Choroid plexus epithelial cell (primary cell): ENCODE results near the gene GBF1.
A peak's percentile ranks its signal among the peaks of the same experiment; 100 is the strongest.

Experiments used
- DNase-seq: peaks from one replicate; pipeline ENCODE4 v3.0.0-alpha.2; 2010; ENCODE audit warnings: low read depth
- H3K4me3 ChIP-seq: 2 replicates; pipeline ENCODE4 v1.5.1; 2011; ENCODE audit warnings: low read depth, mild to moderate bottlenecking, control low read depth, low read length, moderate library complexity
- CTCF ChIP-seq: conservative IDR thresholded peaks from 2 replicates; pipeline ENCODE4 v1.5.1; 2011; ENCODE audit warnings: low read depth, mild to moderate bottlenecking, control low read depth, inconsistent platforms, low read length, moderate library complexity

Gene GBF1

DNA sequence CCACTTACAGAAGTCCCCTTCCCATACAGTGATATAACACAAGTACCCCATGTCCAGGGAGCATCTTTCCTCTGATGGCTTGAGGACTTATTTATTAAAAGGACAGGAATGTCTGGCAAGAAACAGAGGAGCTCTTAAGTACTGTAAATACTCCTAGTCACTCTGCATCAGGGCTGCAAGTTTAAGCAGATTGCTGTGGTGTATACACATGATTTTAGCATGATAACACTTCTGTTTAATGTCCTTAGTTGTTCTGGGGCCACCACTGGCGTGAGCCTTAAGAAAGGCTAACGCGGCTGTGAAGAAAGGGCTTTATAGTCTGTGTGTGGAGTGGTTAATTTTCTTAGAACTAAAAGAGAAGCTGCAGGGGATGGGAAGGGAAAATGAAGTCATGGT, 65.7 kb downstream of the GBF1 start:
- TF ChIP-seq CTCF = no peak
- H3K4me3 ChIP-seq = no peak overlapping the region
- no peak for DNase-seq

- H3K4me3 ChIP-seq = no peak overlapping the region
- no peak for TF ChIP-seq CTCF
- peak; percentile 29 for DNase-seq
These were observed 67.4 kb downstream of the GBF1 start for GRCh38 chr10:102312683-102313082.

DNA sequence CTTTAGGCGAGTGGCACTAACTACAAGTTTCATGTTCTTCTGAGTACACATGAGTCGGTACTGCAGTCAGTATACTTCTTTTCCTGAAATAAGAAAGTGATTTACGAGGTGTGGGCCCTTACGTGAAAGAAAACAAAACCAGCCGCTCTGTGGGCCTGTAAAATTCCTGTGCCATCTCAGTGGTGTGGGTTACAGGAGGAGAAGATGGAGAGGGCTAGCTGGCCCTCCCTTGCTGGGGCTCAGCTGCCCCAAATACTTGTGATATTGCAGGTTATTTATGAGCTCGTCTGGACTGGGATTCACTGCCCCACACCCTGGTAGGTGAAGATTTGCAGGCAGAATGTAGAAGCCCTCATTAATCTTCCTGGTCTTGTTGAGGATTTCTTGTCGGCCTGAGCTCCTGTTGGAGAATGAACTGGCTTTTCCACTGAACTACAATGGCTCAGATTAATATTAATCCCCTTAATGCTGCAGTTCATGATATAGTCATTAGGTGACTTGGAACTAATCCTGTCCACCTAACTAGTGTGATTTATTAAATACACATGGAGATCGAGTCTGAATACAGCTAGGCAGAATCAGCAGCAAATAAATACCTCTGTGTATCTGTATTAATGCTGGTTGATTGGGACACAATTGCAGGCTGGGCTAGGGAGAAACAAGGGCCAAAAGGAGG, 68.0 kb downstream of the GBF1 start:
- TF ChIP-seq CTCF = no peak
- DNase-seq = no peak

GRCh38 chr10:102314801-102315200, 69.5 kb downstream of the GBF1 start:
- no peak overlapping the region for H3K4me3 ChIP-seq
- no peak for TF ChIP-seq CTCF
- DNase-seq = no peak

More for the DNA sequence above, 68.0 kb downstream of the GBF1 start:
- no peak overlapping the region for H3K4me3 ChIP-seq

GRCh38 chr10:102316421-102316820, 71.1 kb downstream of the GBF1 start:
- H3K4me3 ChIP-seq = no peak overlapping the region
- no peak for TF ChIP-seq CTCF
- no peak for DNase-seq

DNA sequence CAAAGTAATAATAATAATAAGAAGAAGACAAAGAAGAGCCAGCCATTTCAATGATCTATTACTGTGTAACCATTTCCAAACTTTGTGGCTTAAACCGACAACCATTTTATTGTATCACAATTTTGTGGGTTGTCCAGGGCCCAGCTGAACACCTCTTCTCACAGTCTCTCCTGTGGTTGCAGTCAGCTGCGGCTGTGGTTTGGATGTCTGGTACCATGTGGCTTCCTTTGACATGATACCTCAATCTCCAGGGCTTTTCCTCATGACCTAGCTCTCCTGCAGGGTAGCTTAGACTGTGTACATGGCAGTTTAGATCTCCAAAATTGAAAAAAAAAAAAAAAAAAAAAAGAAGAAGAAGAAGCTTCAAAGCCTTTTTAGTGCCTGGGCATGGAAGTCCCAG, 77.6 kb downstream of the GBF1 start:
- no peak for TF ChIP-seq CTCF
- peak; percentile 35 for DNase-seq
- H3K4me3 ChIP-seq = no peak overlapping the region

- DNase-seq = peak; percentile 32
- H3K4me3 ChIP-seq = no peak overlapping the region
- no peak for TF ChIP-seq CTCF
These were observed 78.7 kb downstream of the GBF1 start for GRCh38 chr10:102324061-102324460.
